Measurements from ENCODE around the gene QDPR.

- TF ChIP-seq POLR2A (IDR thresholded peaks at IDR 0.05) (no peak), CTCF (IDR thresholded peaks at IDR 0.05) (no peak)
Observed at GRCh38 chr4:17463606-17464005, 48.3 kb downstream of the QDPR start.

Data from adrenal gland (tissue), 5 donors.